T-helper 2 cell treated with Interferon-gamma antibody and Interleukin-4, amounts not matched to agents 5 μg/mL and 100 μg/mL, for 36 hours (primary cell): ENCODE results near the gene TTLL7.
A peak's percentile ranks its signal among the peaks of the same experiment; 100 is the strongest.
"Not testable (repeated sequence)": the region's sequence is repeated elsewhere in the genome, so short reads cannot be mapped to it uniquely, and the experiment has no call there.

Experiments used
- DNase-seq: peaks from one replicate; pipeline ENCODE4 v3.0.0; 2021; ENCODE audit warnings: low spot score
- H3K27ac Mint-ChIP-seq: one replicate; pipeline ENCODE4 v1.8.0; 2021; ENCODE audit warnings: mild to moderate bottlenecking, mixed read lengths
- H3K27me3 Mint-ChIP-seq: one replicate; pipeline ENCODE4 v1.8.0; 2021; ENCODE audit warnings: low read depth, mixed read lengths
- H3K36me3 Mint-ChIP-seq: one replicate; pipeline ENCODE4 v1.8.0; 2021; ENCODE audit warnings: low read depth, mixed read lengths
- H3K4me1 Mint-ChIP-seq: one replicate; pipeline ENCODE4 v1.8.0; 2021; ENCODE audit warnings: low read depth, mixed read lengths
- H3K4me3 Mint-ChIP-seq: one replicate; pipeline ENCODE4 v1.8.0; 2022; ENCODE audit warnings: mild to moderate bottlenecking, moderate library complexity, mixed read lengths
- H3K9me3 Mint-ChIP-seq: one replicate; pipeline ENCODE4 v1.8.0; 2021; ENCODE audit warnings: mixed read lengths

Gene TTLL7

DNA sequence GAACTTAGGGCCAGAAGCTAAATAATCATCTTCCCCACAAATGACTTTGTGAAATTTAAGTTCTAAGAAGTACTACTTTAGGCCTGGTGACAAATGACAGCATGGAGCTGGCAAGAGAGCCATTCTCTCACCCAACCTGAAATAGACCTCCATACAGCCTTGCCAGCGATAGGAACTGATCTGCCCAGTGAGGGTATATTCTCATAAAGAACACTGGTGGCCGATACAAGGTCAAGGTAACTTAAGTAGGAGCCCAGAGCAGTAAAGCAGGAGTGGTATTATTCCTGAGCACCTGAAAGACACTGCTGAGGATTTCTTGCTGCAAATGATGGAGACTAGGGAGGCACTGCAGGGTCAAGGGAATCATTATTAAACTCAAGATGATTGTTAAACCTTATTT lies 2.6 kb upstream of the TTLL7 start:
- H3K36me3 Mint-ChIP-seq = no peaks in the 10 kb centered on the region
- no peaks in the 10 kb centered on the region for H3K9me3 Mint-ChIP-seq
- peaks cover 21% of the 10 kb centered on the region for H3K4me1 Mint-ChIP-seq
- no peak for DNase-seq
- peaks cover 57% of the 10 kb centered on the region for H3K27me3 Mint-ChIP-seq
- no peak overlapping the region for H3K27ac Mint-ChIP-seq
- no peak overlapping the region for H3K4me3 Mint-ChIP-seq

DNA sequence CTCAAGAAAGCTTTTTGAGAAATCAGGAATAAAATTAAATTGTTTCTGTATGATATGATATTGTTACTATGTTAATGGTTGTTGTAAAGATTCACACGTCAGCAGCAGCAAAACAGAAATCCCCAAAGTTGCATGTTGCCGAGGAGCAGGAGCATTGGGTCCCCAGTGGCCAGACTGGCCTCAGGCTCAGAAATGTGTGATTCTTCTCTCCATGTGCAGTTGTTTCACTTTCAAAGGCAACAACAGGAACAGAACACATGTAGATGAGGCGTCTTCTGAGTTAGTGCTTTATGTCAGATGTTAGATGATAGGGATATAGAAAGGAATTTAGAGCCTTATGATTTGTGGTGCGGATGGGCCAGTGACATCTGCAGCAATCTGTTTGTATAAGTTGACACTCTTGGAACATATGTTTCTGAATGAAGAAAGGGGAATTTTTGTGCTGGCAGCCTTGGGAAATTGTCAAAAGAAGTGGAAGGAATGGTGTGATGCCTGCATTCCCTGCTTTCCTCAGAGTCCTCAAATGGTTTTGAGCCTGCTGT lies 2.1 kb upstream of the TTLL7 start:
- H3K27me3 Mint-ChIP-seq = peaks cover 59% of the 10 kb centered on the region
- H3K27ac Mint-ChIP-seq = no peak overlapping the region
- H3K4me3 Mint-ChIP-seq = no peak overlapping the region
- DNase-seq = no peak
- H3K36me3 Mint-ChIP-seq = no peaks in the 10 kb centered on the region
- no peaks in the 10 kb centered on the region for H3K9me3 Mint-ChIP-seq
- peaks cover 24% of the 10 kb centered on the region for H3K4me1 Mint-ChIP-seq

- Mint-ChIP-seq H3K27ac (no peak overlapping the region), H3K4me3 (peak overlapping the region; percentile 87), H3K4me1 (peaks cover 24% of the 10 kb centered on the region), H3K9me3 (no peaks in the 10 kb centered on the region), H3K27me3 (peaks cover 60% of the 10 kb centered on the region), H3K36me3 (no peaks in the 10 kb centered on the region)
- DNase-seq = no peak
Observed at GRCh38 chr1:84000196-84000885, 1.4 kb upstream of the TTLL7 start.

- Mint-ChIP-seq H3K36me3 (no peaks in the 10 kb centered on the region), H3K27ac (peak overlapping the region; percentile 63), H3K27me3 (peaks cover 68% of the 10 kb centered on the region), H3K4me1 (peaks cover 24% of the 10 kb centered on the region), H3K9me3 (no peaks in the 10 kb centered on the region), H3K4me3 (peak overlapping the region; percentile 87)
- DNase-seq = peak; percentile 48
Observed at GRCh38 chr1:83999316-83999819, 436 bp upstream of the TTLL7 start.

DNA sequence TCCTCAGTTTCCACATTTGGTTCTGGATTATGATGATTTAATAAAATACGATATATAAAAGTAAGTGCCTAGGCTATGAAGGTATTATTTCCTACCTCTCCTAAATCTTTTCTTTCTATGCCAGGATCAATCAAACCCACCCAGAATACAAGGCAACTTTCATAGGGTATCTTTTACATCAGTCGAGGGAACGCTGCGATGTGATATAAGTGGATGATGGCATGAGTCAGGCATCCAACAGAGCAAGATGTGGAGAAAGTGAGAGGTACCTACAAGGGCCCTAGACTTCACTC lies 781 bp downstream of the TTLL7 start:
- Mint-ChIP-seq H3K36me3 (no peaks in the 10 kb centered on the region), H3K9me3 (no peaks in the 10 kb centered on the region), H3K4me1 (peaks cover 24% of the 10 kb centered on the region), H3K27me3 (peaks cover 72% of the 10 kb centered on the region), H3K4me3 (peak overlapping the region; percentile 86), H3K27ac (peak overlapping the region; percentile 53)
- DNase-seq = no peak

DNA sequence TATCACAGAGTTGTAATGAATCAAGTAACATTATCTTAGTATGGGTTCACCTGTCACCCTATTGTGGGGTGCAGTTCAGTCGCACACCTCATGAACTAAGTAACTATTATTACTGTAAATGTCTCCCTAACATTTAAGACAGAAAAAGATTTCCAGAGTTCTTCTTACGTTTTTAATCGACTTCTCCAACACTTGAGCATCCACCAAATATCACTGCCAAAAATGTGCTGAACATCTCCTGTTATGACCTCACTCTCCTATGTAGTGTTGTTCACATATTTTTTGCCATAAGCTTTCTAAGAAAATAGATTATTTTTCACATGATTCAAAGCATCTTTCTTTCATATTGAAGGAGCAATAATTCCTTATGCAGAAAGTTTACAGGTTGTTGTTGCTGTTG lies 1.3 kb downstream of the TTLL7 start:
- H3K4me3 Mint-ChIP-seq = no peak overlapping the region
- H3K27ac Mint-ChIP-seq = no peak overlapping the region
- H3K9me3 Mint-ChIP-seq = no peaks in the 10 kb centered on the region
- H3K27me3 Mint-ChIP-seq = peaks cover 75% of the 10 kb centered on the region
- H3K4me1 Mint-ChIP-seq = peaks cover 24% of the 10 kb centered on the region
- no peak for DNase-seq
- H3K36me3 Mint-ChIP-seq = no peaks in the 10 kb centered on the region

- Mint-ChIP-seq H3K4me1 (peaks cover 23% of the 10 kb centered on the region), H3K36me3 (no peaks in the 10 kb centered on the region), H3K27ac (no peak overlapping the region), H3K4me3 (no peak overlapping the region), H3K27me3 (peaks cover 76% of the 10 kb centered on the region), H3K9me3 (no peaks in the 10 kb centered on the region)
- no peak for DNase-seq
Observed at GRCh38 chr1:83996621-83997020, 2.3 kb downstream of the TTLL7 start.

- Mint-ChIP-seq H3K36me3 (no peaks in the 10 kb centered on the region), H3K4me1 (peaks cover 21% of the 10 kb centered on the region), H3K9me3 (no peaks in the 10 kb centered on the region), H3K27ac (no peak overlapping the region), H3K27me3 (peaks cover 73% of the 10 kb centered on the region), H3K4me3 (no peak overlapping the region)
- DNase-seq = no peak
Observed at GRCh38 chr1:83996191-83996590, 2.7 kb downstream of the TTLL7 start.

DNA sequence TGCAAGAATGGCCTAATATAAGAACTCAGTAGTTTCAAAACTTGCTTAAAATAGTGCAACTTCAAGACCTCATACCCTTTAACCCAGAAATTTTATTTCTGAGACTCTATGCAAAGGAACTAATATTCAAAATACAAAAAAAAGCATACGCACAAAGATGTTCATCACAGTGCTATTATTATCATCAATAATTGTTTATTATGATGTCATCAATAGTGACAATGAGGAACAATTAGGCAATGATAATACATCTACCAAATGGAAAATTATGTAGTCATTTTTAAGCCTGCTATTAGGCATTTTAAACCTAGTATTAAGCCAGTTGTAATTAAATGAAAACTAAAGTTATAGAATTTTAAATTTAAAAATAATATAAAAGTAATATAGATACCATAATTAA lies 3.3 kb downstream of the TTLL7 start:
- Mint-ChIP-seq H3K4me3 (no peak overlapping the region), H3K36me3 (no peaks in the 10 kb centered on the region), H3K27ac (no peak overlapping the region), H3K27me3 (peaks cover 72% of the 10 kb centered on the region), H3K4me1 (peaks cover 20% of the 10 kb centered on the region), H3K9me3 (no peaks in the 10 kb centered on the region)
- DNase-seq = no peak

DNA sequence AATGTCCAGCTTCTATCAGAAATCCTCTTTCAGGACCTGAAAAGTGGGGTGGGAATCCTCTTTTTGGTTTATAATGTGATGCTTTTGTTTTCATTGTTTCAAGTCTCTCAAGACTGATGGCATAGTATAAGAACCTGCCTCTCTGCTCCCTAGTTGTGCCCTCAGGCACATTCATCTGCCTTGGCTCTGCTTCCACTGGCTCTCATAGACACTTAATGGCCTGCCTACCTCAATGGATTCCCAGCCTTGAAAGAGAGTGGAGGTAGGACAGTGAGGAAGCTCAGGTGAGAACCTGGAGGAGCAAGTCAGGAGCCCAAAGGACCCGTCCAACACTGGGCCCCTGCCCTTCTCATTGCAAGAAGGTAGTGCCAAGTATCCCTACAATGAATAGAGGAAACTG lies 4.8 kb downstream of the TTLL7 start:
- Mint-ChIP-seq H3K27ac (no peak overlapping the region), H3K4me3 (no peak overlapping the region), H3K36me3 (no peaks in the 10 kb centered on the region), H3K9me3 (no peaks in the 10 kb centered on the region), H3K27me3 (peaks cover 62% of the 10 kb centered on the region), H3K4me1 (peaks cover 7% of the 10 kb centered on the region)
- DNase-seq = no peak

DNA sequence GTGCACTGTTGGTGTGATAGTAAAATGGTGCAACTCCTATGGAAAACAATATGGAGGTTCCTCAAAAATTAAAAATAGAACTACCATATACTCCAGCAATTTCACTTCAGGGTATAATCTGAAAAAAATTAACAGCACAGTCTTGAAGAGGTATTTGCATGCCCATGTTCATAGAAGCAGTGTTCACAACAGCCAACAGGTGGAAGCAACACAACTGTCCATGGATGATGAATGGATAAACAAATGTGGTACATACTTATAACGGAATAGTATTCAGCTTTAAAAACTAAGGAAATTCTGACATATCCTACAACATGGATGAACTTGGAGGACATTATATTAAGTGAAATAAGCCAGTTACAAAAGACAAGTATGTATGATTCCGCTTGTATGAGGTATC lies 8.2 kb downstream of the TTLL7 start:
- no peak for DNase-seq
- H3K4me1 Mint-ChIP-seq = no peaks in the 10 kb centered on the region
- H3K27me3 Mint-ChIP-seq = peaks cover 35% of the 10 kb centered on the region
- H3K27ac Mint-ChIP-seq = no peak overlapping the region
- H3K9me3 Mint-ChIP-seq = peaks cover 5% of the 10 kb centered on the region
- no peak overlapping the region for H3K4me3 Mint-ChIP-seq
- H3K36me3 Mint-ChIP-seq = no peaks in the 10 kb centered on the region

- Mint-ChIP-seq H3K9me3 (peaks cover 5% of the 10 kb centered on the region), H3K36me3 (no peaks in the 10 kb centered on the region), H3K27me3 (peaks cover 5% of the 10 kb centered on the region), H3K27ac (no peak overlapping the region), H3K4me1 (no peaks in the 10 kb centered on the region), H3K4me3 (no peak overlapping the region)
- no peak for DNase-seq
Observed at GRCh38 chr1:83985048-83985447, 13.9 kb downstream of the TTLL7 start.

- not testable (repeated sequence) for H3K9me3 Mint-ChIP-seq, H3K27me3 Mint-ChIP-seq, H3K36me3 Mint-ChIP-seq, H3K4me3 Mint-ChIP-seq, DNase-seq, H3K27ac Mint-ChIP-seq, H3K4me1 Mint-ChIP-seq
Observed at GRCh38 chr1:83983918-83984317, 15.0 kb downstream of the TTLL7 start.

DNA sequence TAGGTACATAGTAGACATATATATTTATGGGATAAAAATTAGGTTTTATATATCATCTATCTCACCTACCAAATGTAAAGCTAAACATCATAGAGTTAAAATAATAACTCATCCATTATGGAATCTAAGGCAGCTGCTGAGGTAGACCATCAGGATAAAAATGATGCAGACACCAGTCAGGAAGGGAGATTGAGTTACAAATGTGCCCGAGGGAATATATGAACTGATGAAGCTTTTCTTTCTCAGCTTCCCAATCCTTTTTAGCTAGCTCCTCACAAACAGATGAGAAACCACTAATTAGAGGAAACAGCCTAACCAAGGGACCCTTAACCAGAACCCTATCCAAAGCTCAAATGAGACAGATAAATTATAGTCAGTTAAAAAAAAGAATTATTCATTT lies 20.9 kb downstream of the TTLL7 start:
- no peak for DNase-seq
- no peak overlapping the region for H3K4me3 Mint-ChIP-seq

DNA sequence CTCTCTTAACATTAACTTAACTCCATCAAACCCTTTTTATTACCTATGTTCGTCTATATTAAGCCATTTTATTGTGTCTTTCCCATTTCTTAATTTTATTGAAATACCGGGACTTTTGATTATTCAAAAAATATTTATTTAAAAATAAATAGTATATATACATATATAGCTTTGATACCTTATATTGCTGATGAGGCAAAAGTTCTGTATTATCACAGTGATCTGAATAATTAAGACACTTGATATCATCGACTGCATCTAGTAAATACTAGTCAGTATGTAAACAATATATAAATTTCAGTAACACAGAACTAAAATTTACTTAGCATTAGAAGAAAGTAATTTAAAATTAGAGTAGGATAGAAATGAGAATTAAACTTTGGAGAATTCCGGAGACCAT lies 22.0 kb downstream of the TTLL7 start:
- Mint-ChIP-seq H3K27ac (no peak overlapping the region), H3K4me1 (no peaks in the 10 kb centered on the region), H3K27me3 (peaks cover 3% of the 10 kb centered on the region), H3K36me3 (no peaks in the 10 kb centered on the region), H3K9me3 (no peaks in the 10 kb centered on the region), H3K4me3 (no peak overlapping the region)
- no peak for DNase-seq

More for the DNA sequence above, 20.9 kb downstream of the TTLL7 start:
- no peaks in the 10 kb centered on the region for H3K9me3 Mint-ChIP-seq
- no peaks in the 10 kb centered on the region for H3K4me1 Mint-ChIP-seq
- peaks cover 3% of the 10 kb centered on the region for H3K27me3 Mint-ChIP-seq
- no peak overlapping the region for H3K27ac Mint-ChIP-seq
- H3K36me3 Mint-ChIP-seq = no peaks in the 10 kb centered on the region
